Endothelial cell of umbilical vein (primary cell): ENCODE results near the gene COBLL1.

Experiments used
- CTCF ChIP-seq, 2 donors: IDR thresholded peaks; 1 replicate in 1 of 2; 2 replicates in 1 of 2; pipeline ENCODE4 v1.5.1; 2011; ENCODE audit warnings: low read length in 2 of 2, mild to moderate bottlenecking in 2 of 2, moderate library complexity in 2 of 2, control low read depth in 1 of 2, inconsistent platforms in 1 of 2, low read depth in 1 of 2; ENCODE audit not compliant: insufficient read depth in 1 of 2; ENCODE audit errors: extremely low read depth in 1 of 2
- EZH2 ChIP-seq: IDR thresholded peaks from 2 replicates; pipeline ENCODE4 v1.6.1; 2012; ENCODE audit warnings: borderline replicate concordance, low read depth, mild to moderate bottlenecking, moderate library complexity, low read length, inconsistent platforms; ENCODE audit not compliant: severe bottlenecking
- POLR2A ChIP-seq: IDR thresholded peaks from 2 replicates; pipeline ENCODE4 v1.6.1; 2012; ENCODE audit warnings: low read depth, mild to moderate bottlenecking, control low read depth, low read length
- POLR2AphosphoS5 ChIP-seq: IDR thresholded peaks from 2 replicates; pipeline ENCODE4 v1.6.1; 2012; ENCODE audit warnings: low read depth, mild to moderate bottlenecking, control low read depth, low read length, moderate library complexity; ENCODE audit not compliant: insufficient read depth

GRCh38 chr2:164690361-164690760 is 151.3 kb downstream of the COBLL1 start:
- no peak for TF ChIP-seq CTCF (IDR thresholded peaks at IDR 0.05; ENCODE audit: extremely low read depth in 1 of 2, insufficient read depth in 1 of 2, low read depth in 1 of 2, low read length in 2 of 2)
- no peak for TF ChIP-seq POLR2AphosphoS5
- TF ChIP-seq POLR2A, result no peak
- no peak for TF ChIP-seq EZH2
